NCI-H69 (cell line): ENCODE results near the gene GPR37L1.
"Not testable (repeated sequence)": the region's sequence is repeated elsewhere in the genome, so short reads cannot be mapped to it uniquely, and the experiment has no call there.

Source experiments
- DNase-seq: peaks from one replicate; lab custom pipeline; 2025; lab: John Stamatoyannopoulos, UW

GPR37L1 gene

GRCh38 chr1:202168861-202169260 lies 46.1 kb downstream of the GPR37L1 start:
- DNase-seq: no peak

GRCh38 chr1:202170726-202171125 lies 48.0 kb downstream of the GPR37L1 start:
- peak; percentile 82 for DNase-seq

GRCh38 chr1:202171292-202172014 lies 48.7 kb downstream of the GPR37L1 start:
- DNase-seq: no peak

GRCh38 chr1:202172015-202172355 lies 49.3 kb downstream of the GPR37L1 start:
- DNase-seq: peak; percentile 74

- DNase-seq: peak; percentile 79
Observed at GRCh38 chr1:202173993-202174392, 51.3 kb downstream of the GPR37L1 start.

- no peak for DNase-seq
Observed at GRCh38 chr1:202176949-202177927, 54.5 kb downstream of the GPR37L1 start.

GRCh38 chr1:202179828-202180750 lies 57.4 kb downstream of the GPR37L1 start:
- no peak for DNase-seq

GRCh38 chr1:202180751-202181139 lies 58.0 kb downstream of the GPR37L1 start:
- DNase-seq: not testable (repeated sequence)

GRCh38 chr1:202181586-202181985 lies 58.9 kb downstream of the GPR37L1 start:
- no peak for DNase-seq

- no peak for DNase-seq
Observed at GRCh38 chr1:202182040-202182877, 59.5 kb downstream of the GPR37L1 start.
